ENCODE measurements around the gene DPPA4.

DPPA4 gene

GRCh38 chr3:109336291-109336861, 970 bp downstream of the DPPA4 start:
- DNase-seq, result no peak

GRCh38 chr3:109334572-109334971, 2.8 kb downstream of the DPPA4 start:
- no peak for DNase-seq

GRCh38 chr3:109331692-109332091, 5.7 kb downstream of the DPPA4 start:
- no peak for DNase-seq

GRCh38 chr3:109330405-109330804, 6.9 kb downstream of the DPPA4 start:
- DNase-seq, result no peak

GRCh38 chr3:109328202-109328601, 9.1 kb downstream of the DPPA4 start:
- DNase-seq, result no peak

GRCh38 chr3:109325657-109326056, 11.7 kb downstream of the DPPA4 start:
- no peak for DNase-seq

- no peak for DNase-seq
Measured at GRCh38 chr3:109325109-109325508, 12.2 kb downstream of the DPPA4 start.

GRCh38 chr3:109316162-109316730, 21.1 kb downstream of the DPPA4 start, which contains the start of gene DPPA2:
Gene DPPA2 (minus strand): TSS chr3:109316517. CDS start chr3:109314542, 1,975 bp downstream.
- DNase-seq, result no peak

- DNase-seq, result no peak
Measured at GRCh38 chr3:109313061-109313460, 24.3 kb downstream of the DPPA4 start.

- no peak for DNase-seq
Measured at GRCh38 chr3:109297496-109297895, 39.9 kb downstream of the DPPA4 start.

GRCh38 chr3:109284071-109284470, 53.3 kb downstream of the DPPA4 start:
- no peak for DNase-seq

GRCh38 chr3:109278546-109278945, 58.8 kb downstream of the DPPA4 start:
- DNase-seq, result no peak

- DNase-seq, result no peak
Measured at GRCh38 chr3:109278141-109278540, 59.2 kb downstream of the DPPA4 start.

All from activated effector memory CD4-positive, alpha-beta T cell treated with anti-CD3 and anti-CD28 coated beads, Interleukin-2, amount 50 U/mL, for 16 hours (primary cell).